Measurements from ENCODE around the gene TTF1.

TTF1 gene

GRCh38 chr9:132406554-132407122 lies at the start of gene TTF1:
TTF1 (minus strand) TSS chr9:132406840; CDS start chr9:132402821, 4,019 bp downstream.
- peak; percentile 94 for DNase-seq

- DNase-seq, result no peak
Measured at GRCh38 chr9:132456241-132456640, 49.6 kb upstream of the TTF1 start.

- DNase-seq, result no peak
Measured at GRCh38 chr9:132451276-132451675, 44.6 kb upstream of the TTF1 start.

GRCh38 chr9:132447902-132448301 lies 41.3 kb upstream of the TTF1 start:
- DNase-seq, result no peak

- no peak for DNase-seq
Measured at GRCh38 chr9:132447346-132447745, 40.7 kb upstream of the TTF1 start.

GRCh38 chr9:132446887-132447286 lies 40.2 kb upstream of the TTF1 start:
- DNase-seq, result no peak

GRCh38 chr9:132443951-132444607 lies 37.4 kb upstream of the TTF1 start:
- no peak for DNase-seq

- no peak for DNase-seq
Measured at GRCh38 chr9:132441404-132441803, 34.8 kb upstream of the TTF1 start.

GRCh38 chr9:132440735-132441134 lies 34.1 kb upstream of the TTF1 start:
- DNase-seq, result no peak

GRCh38 chr9:132439153-132439552 lies 32.5 kb upstream of the TTF1 start:
- no peak for DNase-seq

GRCh38 chr9:132434881-132435280 lies 28.2 kb upstream of the TTF1 start:
- no peak for DNase-seq

- no peak for DNase-seq
Measured at GRCh38 chr9:132430998-132431397, 24.4 kb upstream of the TTF1 start.

GRCh38 chr9:132426639-132427414 lies 20.2 kb upstream of the TTF1 start:
- DNase-seq, result no peak

GRCh38 chr9:132425675-132426062 lies 19.0 kb upstream of the TTF1 start:
- DNase-seq, result no peak

GRCh38 chr9:132424857-132425674 lies 18.4 kb upstream of the TTF1 start:
- DNase-seq, result no peak

- DNase-seq, result no peak
Measured at GRCh38 chr9:132423503-132423902, 16.9 kb upstream of the TTF1 start.

GRCh38 chr9:132422574-132422973 lies 15.9 kb upstream of the TTF1 start:
- no peak for DNase-seq

GRCh38 chr9:132418726-132419363 lies 12.2 kb upstream of the TTF1 start:
- no peak for DNase-seq

GRCh38 chr9:132415181-132415580 lies 8.5 kb upstream of the TTF1 start:
- no peak for DNase-seq

- DNase-seq, result no peak
Measured at GRCh38 chr9:132414731-132415130, 8.1 kb upstream of the TTF1 start.

GRCh38 chr9:132413926-132414325 lies 7.3 kb upstream of the TTF1 start:
- no peak for DNase-seq

GRCh38 chr9:132412089-132412488 lies 5.4 kb upstream of the TTF1 start:
- DNase-seq, result peak; percentile 62

GRCh38 chr9:132411091-132411508 lies 4.5 kb upstream of the TTF1 start:
- peak; percentile 87 for DNase-seq

Data from activated CD8-positive, alpha-beta memory T cell treated with anti-CD3 and anti-CD28 coated beads for 24 hours (primary cell).